Fibroblast of pulmonary artery (primary cell): Measurements from ENCODE around the gene SAMD14.

Source experiments
- DNase-seq: peaks from one replicate; pipeline ENCODE4 v3.0.0-alpha.2; 2010; ENCODE audit warnings: low read depth
- H3K4me3 ChIP-seq: replicated peaks from 2 replicates; pipeline ENCODE4 v1.5.1; 2011; ENCODE audit warnings: low read depth, mild to moderate bottlenecking, control low read depth, low read length, moderate library complexity
- CTCF ChIP-seq: IDR thresholded peaks from 2 replicates; pipeline ENCODE4 v1.5.1; 2011; ENCODE audit warnings: mild to moderate bottlenecking, control low read depth, low read length, inconsistent platforms; ENCODE audit errors: missing control alignments

SAMD14 gene

GRCh38 chr17:50109785-50110184 lies 20.2 kb downstream of the SAMD14 start:
- DNase-seq: no peak
- H3K4me3 ChIP-seq: no peak overlapping the region
- no peak for TF ChIP-seq CTCF

- DNase-seq: no peak
- no peak overlapping the region for H3K4me3 ChIP-seq
- no peak for TF ChIP-seq CTCF
These were observed 20.8 kb downstream of the SAMD14 start for GRCh38 chr17:50109207-50109606.

- no peak for TF ChIP-seq CTCF
- no peak overlapping the region for H3K4me3 ChIP-seq
- no peak for DNase-seq
These were observed 21.4 kb downstream of the SAMD14 start for GRCh38 chr17:50108556-50108955.

GRCh38 chr17:50107790-50108414 lies 22.1 kb downstream of the SAMD14 start:
- H3K4me3 ChIP-seq: no peak overlapping the region
- DNase-seq: no peak
- TF ChIP-seq CTCF: no peak

GRCh38 chr17:50106393-50107131 lies 23.4 kb downstream of the SAMD14 start:
- no peak for TF ChIP-seq CTCF
- no peak overlapping the region for H3K4me3 ChIP-seq
- no peak for DNase-seq

- H3K4me3 ChIP-seq: no peak overlapping the region
- TF ChIP-seq CTCF: no peak
These were observed 24.1 kb downstream of the SAMD14 start for GRCh38 chr17:50105811-50106210.

GRCh38 chr17:50103941-50104340 lies 26.0 kb downstream of the SAMD14 start:
- TF ChIP-seq CTCF: no peak
- no peak for DNase-seq
- no peak overlapping the region for H3K4me3 ChIP-seq

More at GRCh38 chr17:50105811-50106210, 24.1 kb downstream of the SAMD14 start:
- no peak for DNase-seq
